HepG2 (cell line): Measurements from ENCODE around the gene MOV10L1. TPM values are rescaled to one million over a fixed set of nuclear protein-coding genes. Genes with fewer than 3 reads are reported as not detected.

ENCODE experiments used
- ATAC-seq: fragments of 200-7000 bp; cut with Tn5 transposase; 3 replicates; pipeline ENCODE4 v1.9.1; 2020; ENCODE audit warnings: mild to moderate bottlenecking, moderate library complexity
- BruUV-seq: library from RNA; stranded (reverse); fragments of 400-500 nt; replicated peaks from 2 replicates; lab custom pipeline; 2021; lab: Mats Ljungman, UMichigan
- CTCF ChIA-PET: fragments of 300-600 bp; formaldehyde crosslinking; extraction: SDS; loops from one replicate; lab custom pipeline; 2021; ENCODE audit warnings: low total read pairs, inconsistent platforms, low intra/inter-chr PET ratio; lab: Yijun Ruan, JAX
- POLR2A ChIA-PET: fragments of 350-600 bp; sonication (Branson Sonifier 250); formaldehyde crosslinking; loops from one replicate; lab custom pipeline; 2020; ENCODE audit warnings: antibody characterized with exemption, inconsistent platforms; lab: Yijun Ruan, JAX
- DNase-seq: peaks from one replicate; pipeline ENCODE4 v3.0.0-alpha.2; 2015; ENCODE audit warnings: low spot score
- FAIRE-seq: peaks from 3 replicates; lab custom pipeline; 2011; peaks lifted over from hg19 to GRCh38; lab: Jason Lieb, UNC
- H2AFZ ChIP-seq: one replicate; pipeline ENCODE4 v1.6.1; 2011; ENCODE audit warnings: low read length, inconsistent platforms
- H3K27ac ChIP-seq: fragments of 300-600 bp; 3 replicates; pipeline ENCODE4 v1.8.0; 2011; ENCODE audit warnings: mixed run types, mild to moderate bottlenecking, mixed read lengths, low read length, inconsistent platforms; ENCODE audit not compliant: insufficient read depth; ENCODE audit errors: extremely low read length
- H3K27me3 ChIP-seq, 2 experiments: fragments of 200-600 bp in 1 of 2; 2 replicates in 1 of 2; 3 replicates in 1 of 2; pipeline versions ENCODE4 v1.6.0 to v1.8.0; 2011; ENCODE audit warnings: low read length in 2 of 2, mild to moderate bottlenecking in 2 of 2, moderate library complexity in 2 of 2, inconsistent platforms in 1 of 2; ENCODE audit not compliant: insufficient read depth in 2 of 2, control insufficient read depth in 1 of 2
- H3K36me3 ChIP-seq, 2 experiments: fragments of 200-600 bp in 1 of 2; replicated peaks in 1 of 2; 2 replicates in 1 of 2; 3 replicates in 1 of 2; pipeline versions ENCODE4 v1.5.1 to v1.8.0; 2011; ENCODE audit warnings: low read length in 2 of 2, inconsistent platforms in 1 of 2; ENCODE audit not compliant: insufficient read depth in 2 of 2, control insufficient read depth in 1 of 2
- H3K4me1 ChIP-seq: 2 replicates; pipeline ENCODE4 v1.5.1; 2012; ENCODE audit warnings: low read length, inconsistent platforms; ENCODE audit not compliant: insufficient read depth
- H3K4me2 ChIP-seq: 2 replicates; pipeline ENCODE4 v1.6.0; 2011; ENCODE audit warnings: low read depth, low read length, inconsistent platforms
- H3K4me3 ChIP-seq, 3 experiments: fragments of 200-600 bp in 1 of 3; sonication (generic), shearing (Covaris generic) in 1 of 3; replicated peaks in 1 of 3; 2 replicates each; pipeline ENCODE4 v1.5.1; 2011 to 2016; ENCODE audit warnings: low read length in 3 of 3, inconsistent platforms in 2 of 3, low read depth in 2 of 3, mild to moderate bottlenecking in 2 of 3, control low read depth in 1 of 3, mixed read lengths in 1 of 3; ENCODE audit not compliant: insufficient read depth in 1 of 3
- H3K79me2 ChIP-seq: one replicate; pipeline ENCODE4 v1.6.1; 2011; ENCODE audit warnings: low read length, inconsistent platforms; ENCODE audit not compliant: insufficient read depth
- H3K9ac ChIP-seq: 2 replicates; pipeline ENCODE4 v1.6.0; 2011; ENCODE audit warnings: mild to moderate bottlenecking, low read depth, low read length, inconsistent platforms; ENCODE audit not compliant: insufficient read depth
- H3K9me3 ChIP-seq: 2 replicates; pipeline ENCODE4 v1.5.1; 2012; ENCODE audit warnings: mild to moderate bottlenecking, low read length
- H4K20me1 ChIP-seq: 2 replicates; pipeline ENCODE4 v1.6.0; 2011; ENCODE audit warnings: inconsistent platforms, mild to moderate bottlenecking, low read length, moderate library complexity; ENCODE audit not compliant: insufficient read depth
- GABPB1 ChIP-seq: IDR thresholded peaks from 2 replicates; pipeline ENCODE4 v1.6.1; 2016; ENCODE audit warnings: mild to moderate bottlenecking, missing genetic modification reagents, moderate library complexity, missing compliant biosample characterization
- MATR3 ChIP-seq: sonication (generic); formaldehyde crosslinking; IDR thresholded peaks from 2 replicates; pipeline ENCODE4 v1.4.0; 2020; ENCODE audit warnings: missing genetic modification reagents
- MXD4 ChIP-seq: IDR thresholded peaks from 2 replicates; pipeline ENCODE4 v1.6.1; 2016; ENCODE audit warnings: mild to moderate bottlenecking, missing biosample characterization, missing genetic modification reagents
- PHF8 ChIP-seq: sonication (generic); formaldehyde crosslinking; IDR thresholded peaks from 2 replicates; pipeline ENCODE4 v1.5.0; 2020; ENCODE audit warnings: missing genetic modification reagents
- PRDM10 ChIP-seq: sonication (generic); formaldehyde crosslinking; IDR thresholded peaks from 2 replicates; pipeline ENCODE4 v1.4.0; 2020; ENCODE audit warnings: low read depth, missing genetic modification reagents
- RBFOX2 ChIP-seq: fragments of 200-400 bp; formaldehyde crosslinking; IDR thresholded peaks from 2 replicates; pipeline ENCODE4 v1.6.1; 2017; ENCODE audit warnings: low read depth, mild to moderate bottlenecking, low read length
- ZFX ChIP-seq: sonication (generic); formaldehyde crosslinking; IDR thresholded peaks from 2 replicates; pipeline ENCODE4 v1.4.0; 2020; ENCODE audit warnings: mild to moderate bottlenecking, low read depth, missing genetic modification reagents, moderate library complexity
- ZNF343 ChIP-seq: sonication (generic); formaldehyde crosslinking; IDR thresholded peaks from 2 replicates; pipeline ENCODE4 v1.4.0; 2020; ENCODE audit warnings: mild to moderate bottlenecking, missing genetic modification reagents
- ZNF543 ChIP-seq: sonication (generic); formaldehyde crosslinking; IDR thresholded peaks from 2 replicates; pipeline ENCODE4 v1.4.0; 2020; ENCODE audit warnings: mild to moderate bottlenecking, missing genetic modification reagents
- ZNF563 ChIP-seq: sonication (generic); formaldehyde crosslinking; IDR thresholded peaks from 2 replicates; pipeline ENCODE4 v1.8.0; 2022; ENCODE audit warnings: mild to moderate bottlenecking, moderate library complexity, missing genetic modification reagents
- ZNF687 ChIP-seq: sonication (generic); formaldehyde crosslinking; IDR thresholded peaks from 2 replicates; pipeline ENCODE4 v1.5.1; 2020; ENCODE audit warnings: mild to moderate bottlenecking, missing genetic modification reagents, moderate library complexity
- ZSCAN29 ChIP-seq: sonication (generic); formaldehyde crosslinking; conservative IDR thresholded peaks from 2 replicates; pipeline ENCODE4 v1.4.0; 2020; ENCODE audit warnings: mild to moderate bottlenecking, missing genetic modification reagents
- WGBS: methylation state at CpG from one replicate; pipeline ENCODE4 v1.1.6; 2017; ENCODE audit warnings: low lambda C conversion rate; 5-methylcytosine and 5-hydroxymethylcytosine counted together
- in situ Hi-C: cut with HindIII; loops from 2 replicates; pipeline ENCODE4 v1.10.0; 2017; ENCODE audit warnings: low pct_unique_long_range_greater_than_20kb; ENCODE audit not compliant: extremely low pct_ligation_motif_present
- intact Hi-C: fragments of 100-400 bp; cut with micrococcal nuclease; formaldehyde crosslinking; loops from one replicate; pipeline ENCODE4 v1.10.0; 2022; ENCODE audit not compliant: unreplicated experiment
- polyA plus RNA-seq, 8 experiments: library from polyadenylated mRNA; depleted of rRNA in 3 of 8; stranded (reverse) in 7 of 8; unstranded in 1 of 8; fragments of >200 nt; fragmentation: Illumina TruSeq in 4 of 8; extraction: Trizol in 4 of 8; gene quantifications; 2 replicates each; pipeline versions ENCODE4 v1.2.1 to v1.2.3, GENCODE V29; 2011 to 2016; ENCODE audit warnings: low read depth in 4 of 8, missing spikeins in 1 of 8, mixed read lengths in 1 of 8; ENCODE audit not compliant: insufficient read depth in 1 of 8
- total RNA-seq, 5 experiments: library from RNA; depleted of rRNA; stranded (reverse); fragments of >200 nt; fragmentation: Illumina TruSeq; extraction: Trizol; gene quantifications; 2 replicates each; pipeline ENCODE4 v1.2.3, GENCODE V29; 2016; ENCODE audit warnings: low read depth in 1 of 5

The MOV10L1 gene
- total and polyA plus RNA-seq, 2 of the 13 experiments (the other 11 are each of a cell fraction or from before 2014, with no cell fraction given) = 0.11 to 0.12 TPM

GRCh38 chr22:50186761-50187523, 97.1 kb downstream of the MOV10L1 start:
- H3K9ac ChIP-seq = peak overlapping the region; percentile 82
- peaks cover 34% of the 10 kb centered on the region for H3K4me1 ChIP-seq
- peak overlapping the region; percentile 84 for H3K4me2 ChIP-seq
- ATAC-seq = peak; percentile 16
- H3K4me3 ChIP-seq = peak overlapping the region; percentile 68 to 88 (median 84)
- POLR2A ChIA-PET = interaction anchor here (0.7 to 1.4 kb wide), 2 partner anchors 10 to 16 kb away, joined by 3 read pairs; no protein-coding TSS in a partner anchor
- H3K27me3 ChIP-seq = no peaks in the 10 kb centered on the region; a peak in 1 of 5 replicates
- no peaks in the 10 kb centered on the region for H3K9me3 ChIP-seq
- H2AFZ ChIP-seq = no peak overlapping the region
- WGBS = 38% methylated on average over 9 of the region's 26 CpGs
- no TSS peak for BruUV-seq
- H3K36me3 ChIP-seq = peaks cover 0 to 3% of the 10 kb centered on the region in 2 experiments; a peak in 1 of 5 replicates
- no peak for FAIRE-seq
- peaks cover 16% of the 10 kb centered on the region for H3K79me2 ChIP-seq
- in situ Hi-C loops = no loop called here
- CTCF ChIA-PET = no interaction called here
- intact Hi-C loops = no loop called here
- H3K27ac ChIP-seq = peak overlapping the region; percentile 40
- peaks cover 2% of the 10 kb centered on the region; the same call in 1 of the 2 replicates for H4K20me1 ChIP-seq
- no peak for DNase-seq
- TF ChIP-seq MATR3 (CRISPR knock-in tag) (no peak), ZNF687 (peak; percentile 51; the same call in 1 of the 2 replicates), ZFX (CRISPR knock-in tag) (peak; percentile 16; the same call in 1 of the 2 replicates), ZNF343 (CRISPR knock-in tag) (0 out of 2 replicates have a peak, but pooled peaks have one; percentile 38), PRDM10 (CRISPR knock-in tag) (no peak), PHF8 (CRISPR knock-in tag) (peak; percentile 42; the same call in 1 of the 2 replicates), ZNF563 (CRISPR knock-in tag) (no peak), RBFOX2 (peak; percentile 49; the same call in 1 of the 2 replicates), ZNF543 (CRISPR knock-in tag) (peak; percentile 49; the same call in 1 of the 2 replicates), MXD4 (CRISPR knock-in tag) (0 out of 2 replicates have a peak, but pooled peaks have one; percentile 21), GABPB1 (CRISPR knock-in tag) (peak; percentile 4; the same call in 1 of the 2 replicates), ZSCAN29 (no peak)
